ENCODE data around the gene A3GALT2. TPM values are rescaled to one million over a fixed set of nuclear protein-coding genes. Genes with fewer than 3 reads are reported as not detected.

A3GALT2 gene
- polyA plus RNA-seq, 2 of the 4 experiments (the other 2 are of a cell fraction), result not detected

- ATAC-seq (no peak), DNase-seq (ENCODE audit: low read depth in 1 of 2, low spot score in 1 of 2) (no peak), FAIRE-seq (no peak)
- Histone ChIP-seq H3K4me3 (no peak overlapping the region), H3K9me3 (no peaks in the 10 kb centered on the region), H3K4me1 (no peaks in the 10 kb centered on the region), H3K27ac (no peak overlapping the region), H3K4me2 (no peak overlapping the region)
- CTCF ChIA-PET, result no interaction called here
- TF ChIP-seq CBX8 (IDR thresholded peaks at IDR 0.05) (no peak), ZSCAN20 (CRISPR knock-in tag; IDR thresholded peaks at IDR 0.05) (no peak), MAFK (IDR thresholded peaks at IDR 0.05; ENCODE audit: partially characterized antibody) (no peak), NFE2L2 (conservative IDR thresholded peaks at IDR 0.05; ENCODE audit: low read length) (no peak), CEBPB (IDR thresholded peaks at IDR 0.05) (no peak), KDM5A (IDR thresholded peaks at IDR 0.05) (no peak), GATA3 (IDR thresholded peaks at IDR 0.05; ENCODE audit: borderline replicate concordance) (no peak), NR3C1 (IDR thresholded peaks at IDR 0.05) (no peak), BCL3 (IDR thresholded peaks at IDR 0.05) (no peak), TP53 (CRISPR knock-in tag; IDR thresholded peaks at IDR 0.05) (no peak), ELK1 (IDR thresholded peaks at IDR 0.05; ENCODE audit: low read depth, low read length) (no peak), EHF (CRISPR knock-in tag; IDR thresholded peaks at IDR 0.05) (no peak), BHLHE40 (IDR thresholded peaks at IDR 0.05; ENCODE audit: low read depth, low read length) (no peak), HOXA7 (CRISPR knock-in tag; IDR thresholded peaks at IDR 0.05) (no peak), JUNB (IDR thresholded peaks at IDR 0.05) (no peak), ESRRA (IDR thresholded peaks at IDR 0.05; ENCODE audit: borderline replicate concordance, low read length) (no peak)
- POLR2A ChIA-PET, result no interaction called here
- WGBS (ENCODE audit: missing lambda C conversion rate), result 62% methylated on average over 6 of the region's 6 CpGs
Observed at GRCh38 chr1:33317946-33318345, 3.0 kb downstream of the A3GALT2 start.

GRCh38 chr1:33317354-33317753, 3.5 kb downstream of the A3GALT2 start:
- ATAC-seq, result no peak

GRCh38 chr1:33316601-33317000, 4.3 kb downstream of the A3GALT2 start:
- H3K4me2 ChIP-seq, result no peak overlapping the region
- CTCF ChIA-PET, result no interaction called here
- no peaks in the 10 kb centered on the region for H3K4me1 ChIP-seq
- no peak for TF ChIP-seq CHD4 (IDR thresholded peaks at IDR 0.05; ENCODE audit: borderline replicate concordance)
- TF ChIP-seq HMGXB4 (CRISPR knock-in tag; IDR thresholded peaks at IDR 0.05; ENCODE audit: borderline replicate concordance), result no peak
- TF ChIP-seq JUN (IDR thresholded peaks at IDR 0.05), result no peak
- TF ChIP-seq POLR2A (IDR thresholded peaks at IDR 0.05; ENCODE audit: low read length), result no peak
- no peak for TF ChIP-seq HEYL (CRISPR knock-in tag; IDR thresholded peaks at IDR 0.05)
- TF ChIP-seq RCOR1 (IDR thresholded peaks at IDR 0.05; ENCODE audit: low read depth, low read length), result no peak
- TF ChIP-seq HES2 (IDR thresholded peaks at IDR 0.05), result no peak
- TF ChIP-seq EHF (CRISPR knock-in tag; IDR thresholded peaks at IDR 0.05), result no peak
- no peak for TF ChIP-seq CBX8 (IDR thresholded peaks at IDR 0.05)
- no peak for TF ChIP-seq CHD2 (IDR thresholded peaks at IDR 0.05; ENCODE audit: low read length, partially characterized antibody)
- TF ChIP-seq HOXB5 (CRISPR knock-in tag; IDR thresholded peaks at IDR 0.05), result no peak
- no peak overlapping the region for H3K27ac ChIP-seq
- ATAC-seq (no peak), DNase-seq (ENCODE audit: low read depth in 1 of 2, low spot score in 1 of 2) (no peak), FAIRE-seq (no peak)
- POLR2A ChIA-PET, result no interaction called here
- H3K4me3 ChIP-seq, result no peak overlapping the region
- no peaks in the 10 kb centered on the region for H3K9me3 ChIP-seq
- WGBS (ENCODE audit: missing lambda C conversion rate), result 71% methylated on average over 2 of the region's 2 CpGs

More at GRCh38 chr1:33317354-33317753, 3.5 kb downstream of the A3GALT2 start:
- no peak for DNase-seq (ENCODE audit: low read depth in 1 of 2, low spot score in 1 of 2)
- Histone ChIP-seq H3K27ac (no peak overlapping the region), H3K4me2 (no peak overlapping the region), H3K4me3 (no peak overlapping the region), H3K4me1 (no peaks in the 10 kb centered on the region), H3K9me3 (no peaks in the 10 kb centered on the region)
- CTCF ChIA-PET, result no interaction called here
- POLR2A ChIA-PET, result no interaction called here
- TF ChIP-seq JUN (IDR thresholded peaks at IDR 0.05) (no peak), ZNF302 (CRISPR knock-in tag; IDR thresholded peaks at IDR 0.05) (no peak), RCOR1 (IDR thresholded peaks at IDR 0.05; ENCODE audit: low read depth, low read length) (no peak), FOSL2 (IDR thresholded peaks at IDR 0.05) (no peak), FOSL2 (CRISPR knock-in tag; IDR thresholded peaks at IDR 0.05) (no peak)
- WGBS (ENCODE audit: missing lambda C conversion rate), result 75% methylated on average over 1 of the region's 1 CpG
- FAIRE-seq, result no peak

Data from A549 (cell line).